IMR-90 (cell line): ENCODE measurements around the gene PAK4. TPM values are rescaled to one million over a fixed set of nuclear protein-coding genes. Genes with fewer than 3 reads are reported as not detected.

Experiments
- ATAC-seq: fragments of 200-7000 bp; cut with Tn5 transposase; 2 replicates; pipeline ENCODE4 v1.9.1; 2020; ENCODE audit warnings: low read depth, mild to moderate bottlenecking, moderate library complexity
- BruUV-seq: library from RNA; stranded (reverse); fragments of 400-500 nt; replicated peaks from 2 replicates; lab custom pipeline; 2021; lab: Mats Ljungman, UMichigan
- CTCF ChIA-PET: fragments of 300-600 bp; formaldehyde crosslinking; extraction: SDS; loops from one replicate; lab custom pipeline; 2021; ENCODE audit warnings: antibody characterized with exemption; lab: Yijun Ruan, JAX
- POLR2A ChIA-PET: fragments of 300-600 bp; sonication (Branson Sonifier 250); formaldehyde crosslinking; loops from one replicate; lab custom pipeline; 2022; ENCODE audit warnings: antibody characterized with exemption; ENCODE audit not compliant: unreplicated experiment; lab: Charles Lee
- DNase-seq: peaks from one replicate; pipeline ENCODE4 v3.0.0; 2013
- H2AFZ ChIP-seq: replicated peaks from 2 replicates; pipeline ENCODE3; 2013; ENCODE audit warnings: low read length, mild to moderate bottlenecking; ENCODE audit not compliant: poor library complexity
- H2AK5ac ChIP-seq: 2 replicates; pipeline ENCODE4 v1.6.1; 2013; ENCODE audit warnings: low read depth, low read length, inconsistent platforms
- H2AK9ac ChIP-seq: replicated peaks from 2 replicates; pipeline ENCODE3; 2013; ENCODE audit warnings: mild to moderate bottlenecking, low read depth, low read length, moderate library complexity; ENCODE audit not compliant: poor library complexity
- H2BK120ac ChIP-seq: 2 replicates; pipeline ENCODE4 v1.6.1; 2013; ENCODE audit warnings: low read depth, low read length, inconsistent platforms
- H2BK15ac ChIP-seq: 3 replicates; pipeline ENCODE4 v1.6.1; 2013; ENCODE audit warnings: low read depth, low read length, inconsistent platforms
- H2BK20ac ChIP-seq: 2 replicates; pipeline ENCODE4 v1.6.1; 2013; ENCODE audit warnings: low read depth, mild to moderate bottlenecking, inconsistent platforms, low read length, moderate library complexity
- H2BK5ac ChIP-seq: 2 replicates; pipeline ENCODE4 v1.6.1; 2013; ENCODE audit warnings: mild to moderate bottlenecking, low read depth, low read length, inconsistent platforms; ENCODE audit not compliant: poor library complexity, severe bottlenecking
- H3K14ac ChIP-seq: replicated peaks from 2 replicates; pipeline ENCODE4 v1.6.1; 2013; ENCODE audit warnings: low read depth, low read length, inconsistent platforms
- H3K18ac ChIP-seq: 2 replicates; pipeline ENCODE4 v1.6.1; 2013; ENCODE audit warnings: low read depth, low read length, control low read depth
- H3K23ac ChIP-seq: 2 replicates; pipeline ENCODE4 v1.6.1; 2013; ENCODE audit warnings: low read depth, low read length, inconsistent platforms
- H3K27ac ChIP-seq: 2 replicates; pipeline ENCODE4 v1.5.1; 2013; ENCODE audit warnings: mild to moderate bottlenecking, control low read depth, low read length; ENCODE audit not compliant: insufficient read depth
- H3K27me3 ChIP-seq: 2 replicates; pipeline ENCODE4 v1.6.1; 2013; ENCODE audit warnings: low read length; ENCODE audit not compliant: control insufficient read depth, insufficient read depth
- H3K36me3 ChIP-seq: 2 replicates; pipeline ENCODE4 v1.6.1; 2013; ENCODE audit warnings: low read length, mixed read lengths; ENCODE audit not compliant: control insufficient read depth, insufficient read depth
- H3K4ac ChIP-seq: 2 replicates; pipeline ENCODE4 v1.6.1; 2013; ENCODE audit warnings: low read depth, low read length, inconsistent platforms
- H3K4me1 ChIP-seq: 2 replicates; pipeline ENCODE4 v1.6.1; 2013; ENCODE audit warnings: low read length, mixed read lengths; ENCODE audit not compliant: control insufficient read depth, insufficient read depth
- H3K4me2 ChIP-seq: 2 replicates; pipeline ENCODE4 v1.6.1; 2013; ENCODE audit warnings: low read depth, mild to moderate bottlenecking, control low read depth, low read length, moderate library complexity
- H3K4me3 ChIP-seq: 2 replicates; pipeline ENCODE4 v1.5.1; 2013; ENCODE audit warnings: low read depth, mild to moderate bottlenecking, control low read depth, low read length, moderate library complexity; ENCODE audit not compliant: insufficient read depth
- H3K56ac ChIP-seq: 2 replicates; pipeline ENCODE4 v1.6.1; 2013; ENCODE audit warnings: low read length, inconsistent platforms; ENCODE audit not compliant: insufficient read depth; ENCODE audit errors: extremely low read depth
- H3K79me1 ChIP-seq, 2 experiments: 2 replicates each; pipeline ENCODE4 v1.6.1; 2013; ENCODE audit warnings: low read length in 2 of 2, inconsistent platforms in 1 of 2, low read depth in 1 of 2
- H3K9ac ChIP-seq: 2 replicates; pipeline ENCODE4 v1.6.1; 2013; ENCODE audit warnings: low read depth, low read length, control low read depth
- H3K9me1 ChIP-seq: 2 replicates; pipeline ENCODE4 v1.6.1; 2013; ENCODE audit warnings: low read length, inconsistent platforms; ENCODE audit not compliant: insufficient read depth
- H3K9me3 ChIP-seq: 2 replicates; pipeline ENCODE4 v1.6.1; 2013; ENCODE audit warnings: low read length; ENCODE audit not compliant: control insufficient read depth, insufficient read depth
- H4K20me1 ChIP-seq: 2 replicates; pipeline ENCODE4 v1.6.1; 2013; ENCODE audit warnings: low read length, inconsistent platforms; ENCODE audit not compliant: insufficient read depth
- H4K5ac ChIP-seq: 2 replicates; pipeline ENCODE4 v1.6.1; 2013; ENCODE audit warnings: mild to moderate bottlenecking, low read depth, low read length, control low read depth
- H4K8ac ChIP-seq, 2 experiments: 2 replicates each; pipeline ENCODE4 v1.6.1; 2013; ENCODE audit warnings: low read depth in 2 of 2, low read length in 2 of 2, control low read depth in 1 of 2, inconsistent platforms in 1 of 2
- H4K91ac ChIP-seq: 2 replicates; pipeline ENCODE4 v1.6.1; 2013; ENCODE audit warnings: low read depth, low read length, inconsistent platforms; ENCODE audit not compliant: insufficient read depth
- FOS ChIP-seq: fragments of 150-350 bp; IDR thresholded peaks from 2 replicates; pipeline ENCODE4 v1.6.1; 2016; ENCODE audit warnings: low read depth, low read length
- MAFK ChIP-seq: IDR thresholded peaks from 2 replicates; pipeline ENCODE4 v1.6.1; 2012; ENCODE audit warnings: low read depth, low read length, improper control_type of control experiment
- MXI1 ChIP-seq: IDR thresholded peaks from 2 replicates; pipeline ENCODE4 v1.6.1; 2012; ENCODE audit warnings: low read depth, mild to moderate bottlenecking, low read length, moderate library complexity, borderline replicate concordance
- RAD21 ChIP-seq: IDR thresholded peaks from 2 replicates; pipeline ENCODE4 v1.6.1; 2012; ENCODE audit warnings: low read length, improper control_type of control experiment
- SMC3 ChIP-seq: fragments of 150-350 bp; IDR thresholded peaks from 2 replicates; pipeline ENCODE4 v1.6.1; 2016; ENCODE audit warnings: low read depth, mild to moderate bottlenecking, antibody characterized with exemption, low read length, moderate library complexity
- WGBS, 2 experiments: methylation state at CpG; one replicate each; pipeline versions ENCODE4 v1.1.5 to v1.1.7; 2013; ENCODE audit warnings: missing lambda C conversion rate in 2 of 2; ENCODE audit not compliant: insufficient read length in 1 of 2; ENCODE audit errors: extremely low coverage in 2 of 2; 5-methylcytosine and 5-hydroxymethylcytosine counted together
- dilution Hi-C: fragments of 300-500 bp; cut with HindIII; formaldehyde crosslinking; loops from one replicate; pipeline ENCODE4 v1.14.3; 2018; ENCODE audit warnings: low sequenced_read_pairs; ENCODE audit not compliant: unreplicated experiment
- in situ Hi-C: fragments of 300-500 bp; cut with MboI; formaldehyde crosslinking; loops from 3 replicates; pipeline ENCODE4 v1.14.3; 2019; ENCODE audit warnings: low sequenced_read_pairs, inconsistent platforms, mixed read lengths
- intact Hi-C: fragments of 100-400 bp; cut with micrococcal nuclease; formaldehyde crosslinking; loops from 2 replicates; pipeline ENCODE4 v1.10.0; 2022
- polyA plus RNA-seq, 3 experiments: library from polyadenylated mRNA; depleted of rRNA; stranded (reverse); fragments of >200 nt; gene quantifications; 2 replicates each; pipeline ENCODE4 v1.2.3, GENCODE V29; 2012; ENCODE audit warnings: low replicate concordance in 1 of 3
- total RNA-seq: library from RNA; depleted of rRNA; stranded (reverse); fragments of >200 nt; gene quantifications from 2 replicates; pipeline ENCODE4 v1.2.3, GENCODE V29; 2012

The PAK4 gene
- total and polyA plus RNA-seq, 2 of the 4 experiments (the other 2 are of a cell fraction): 2.0 to 27.2 TPM

GRCh38 chr19:39097299-39097698 is 28.3 kb upstream of the PAK4 start:
- Histone ChIP-seq H4K20me1 (no peaks in the 10 kb centered on the region), H2AFZ (no peak overlapping the region), H3K27ac (no peak overlapping the region), H3K9ac (no peak overlapping the region), H3K4ac (no peak overlapping the region), H3K9me3 (no peaks in the 10 kb centered on the region), H2AK9ac (no peak overlapping the region), H3K4me3 (no peak overlapping the region), H3K4me1 (0 out of 2 replicates have a peak, but pooled peaks cover 2% of the 10 kb centered on the region), H2BK20ac (no peak overlapping the region), H3K56ac (no peak overlapping the region), H3K79me1 (no peaks in the 10 kb centered on the region), H3K14ac (no peak overlapping the region), H2BK15ac (no peak overlapping the region), H3K18ac (no peak overlapping the region), H3K9me1 (no peaks in the 10 kb centered on the region), H3K36me3 (no peaks in the 10 kb centered on the region), H4K8ac (no peak overlapping the region), H2AK5ac (no peak overlapping the region), H4K91ac (no peak overlapping the region), H4K5ac (no peak overlapping the region), H3K27me3 (peaks cover 17% of the 10 kb centered on the region), H3K23ac (no peak overlapping the region), H2BK5ac (no peak overlapping the region), H2BK120ac (no peak overlapping the region), H3K4me2 (no peak overlapping the region)
- ATAC-seq (no peak), DNase-seq (no peak)
- no TSS peak for BruUV-seq
- WGBS, 2 experiments: 79% methylated on average over 3 of the region's 5 CpGs; no CpG with 5 or more reads in 1 of the 2 experiments
- dilution Hi-C loops (no loop called here), in situ Hi-C loops (no loop called here), intact Hi-C loops (no loop called here)
- ChIA-PET CTCF (no interaction called here), POLR2A (no interaction called here)
- TF ChIP-seq MAFK (no peak), FOS (no peak), RAD21 (no peak), MXI1 (no peak), SMC3 (no peak)
